GM18499 (cell line): Measurements from ENCODE around the gene MTHFD1L.

Experiments used
- ATAC-seq: cut with Tn5 transposase; IDR thresholded peaks from one replicate; pipeline ENCODE4 v1.9.1; 2021; ENCODE audit warnings: moderate number of reproducible peaks; ENCODE audit not compliant: insufficient read depth, unreplicated experiment

MTHFD1L gene

DNA sequence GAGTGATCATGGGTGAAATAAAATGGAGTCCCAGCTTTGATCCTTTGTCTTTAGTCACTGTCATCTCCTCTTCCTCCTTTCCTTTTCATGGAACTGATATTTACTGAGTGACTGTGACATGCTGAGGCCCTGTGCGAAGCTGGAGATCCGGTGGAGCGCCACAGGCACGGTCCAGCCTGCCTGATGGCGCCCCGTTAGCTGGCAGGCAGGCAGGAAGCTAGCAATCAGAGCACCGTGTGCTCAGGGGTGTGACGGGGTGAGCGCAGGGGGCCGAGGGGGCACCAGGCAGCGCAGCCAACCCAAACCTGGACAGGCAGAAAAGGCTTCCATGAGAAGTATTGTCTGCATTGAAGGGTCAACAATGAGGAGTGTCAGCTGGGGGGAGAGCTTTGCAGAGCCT is 274.0 kb downstream of the MTHFD1L start:
- ATAC-seq: no peak

DNA sequence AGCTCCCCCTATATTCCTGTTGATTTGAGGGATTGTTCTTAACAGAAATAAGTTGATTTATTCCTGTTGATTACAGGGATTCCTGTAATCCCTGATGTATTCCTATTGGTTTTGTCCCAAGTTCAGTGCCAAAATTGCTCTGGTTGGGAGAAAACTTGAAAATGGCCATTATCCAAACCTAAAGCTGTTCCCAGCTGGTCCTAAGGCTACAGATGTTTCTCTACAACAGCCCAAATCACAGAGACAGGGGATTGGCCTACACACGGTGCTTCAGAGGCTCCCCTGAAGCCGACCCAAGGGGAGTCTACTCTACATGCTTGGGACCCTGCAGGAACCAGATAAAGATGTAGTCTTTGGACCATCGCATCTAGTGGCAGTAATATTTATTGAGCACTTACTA is 275.3 kb downstream of the MTHFD1L start:
- ATAC-seq: no peak

DNA sequence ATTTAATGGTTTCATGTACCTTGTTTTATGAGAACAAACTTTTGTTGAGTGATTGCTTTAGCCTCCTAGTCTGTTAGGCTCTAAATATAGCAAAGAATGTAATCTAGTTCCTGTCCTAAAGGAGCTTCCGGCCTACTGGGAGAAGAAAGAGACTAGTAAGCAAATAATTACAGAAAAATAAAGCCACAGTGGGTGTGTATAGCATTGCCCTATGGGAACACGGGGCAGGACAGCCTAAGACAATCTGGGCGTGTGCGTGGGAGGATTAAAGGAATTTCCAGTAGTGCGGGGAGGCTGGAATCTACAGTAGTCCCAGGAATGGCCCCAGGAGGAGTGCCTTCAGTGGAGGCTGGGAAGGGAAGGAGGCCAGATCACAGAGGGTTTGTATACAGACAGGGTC is 276.2 kb downstream of the MTHFD1L start:
- ATAC-seq: no peak

DNA sequence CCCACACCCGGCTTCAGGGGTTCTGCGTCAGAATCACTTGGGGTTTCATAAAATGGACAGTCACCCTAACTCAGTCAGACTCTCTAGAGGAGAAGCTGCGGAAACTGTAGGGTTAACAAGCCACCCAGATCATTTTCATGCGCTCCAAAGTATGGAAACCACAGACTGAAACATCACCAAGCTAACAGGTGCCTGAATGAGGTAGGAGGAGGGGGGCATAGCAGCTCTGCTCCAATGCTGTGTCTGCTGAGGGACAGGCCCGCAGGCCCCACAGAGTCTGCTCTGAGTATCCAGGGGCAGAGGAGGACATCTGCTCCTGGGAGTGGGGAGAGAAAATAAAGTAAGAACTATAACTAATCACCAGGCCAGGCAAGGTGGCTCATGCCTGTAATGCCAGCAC is 277.2 kb downstream of the MTHFD1L start:
- ATAC-seq: no peak

DNA sequence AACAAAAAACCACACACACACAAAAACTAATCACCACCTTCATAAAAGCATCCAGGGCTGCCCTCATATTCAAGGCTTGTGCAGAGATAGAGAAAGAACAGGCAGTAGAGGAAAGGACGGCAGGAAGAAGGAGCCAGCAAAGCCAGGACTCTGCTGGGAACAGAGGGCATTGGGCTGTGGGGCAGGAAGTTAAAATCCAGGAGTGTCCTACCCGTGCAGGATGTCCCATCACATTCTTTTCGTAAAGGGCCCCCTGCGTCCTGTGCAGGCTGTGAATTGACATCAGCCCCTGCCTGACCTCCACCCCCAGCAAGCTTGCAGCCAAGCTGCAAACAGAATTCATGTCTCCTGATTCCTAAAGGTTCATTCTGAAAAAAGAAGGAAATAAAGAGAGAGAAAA is 277.8 kb downstream of the MTHFD1L start:
- ATAC-seq: no peak

DNA sequence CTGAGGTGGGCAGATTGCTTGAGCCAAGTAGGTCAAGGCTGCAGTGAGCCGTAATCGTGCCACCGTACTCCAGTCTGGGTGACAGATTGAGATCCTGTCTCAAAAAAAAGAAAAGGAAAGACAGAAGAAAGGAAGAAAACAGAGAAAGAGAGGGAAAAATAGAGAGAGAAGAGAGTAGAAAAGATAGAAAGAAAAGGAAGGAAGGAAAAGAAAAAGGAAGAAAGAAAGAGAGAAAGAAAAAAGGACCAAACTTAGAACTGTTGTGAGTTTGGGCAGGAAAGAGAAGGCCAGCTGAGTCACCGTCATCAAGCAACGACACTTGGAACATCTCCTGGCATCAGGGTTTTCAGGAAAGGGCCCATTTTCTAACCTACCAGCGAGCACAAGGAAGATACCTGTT is 278.3 kb downstream of the MTHFD1L start:
- ATAC-seq: no peak

DNA sequence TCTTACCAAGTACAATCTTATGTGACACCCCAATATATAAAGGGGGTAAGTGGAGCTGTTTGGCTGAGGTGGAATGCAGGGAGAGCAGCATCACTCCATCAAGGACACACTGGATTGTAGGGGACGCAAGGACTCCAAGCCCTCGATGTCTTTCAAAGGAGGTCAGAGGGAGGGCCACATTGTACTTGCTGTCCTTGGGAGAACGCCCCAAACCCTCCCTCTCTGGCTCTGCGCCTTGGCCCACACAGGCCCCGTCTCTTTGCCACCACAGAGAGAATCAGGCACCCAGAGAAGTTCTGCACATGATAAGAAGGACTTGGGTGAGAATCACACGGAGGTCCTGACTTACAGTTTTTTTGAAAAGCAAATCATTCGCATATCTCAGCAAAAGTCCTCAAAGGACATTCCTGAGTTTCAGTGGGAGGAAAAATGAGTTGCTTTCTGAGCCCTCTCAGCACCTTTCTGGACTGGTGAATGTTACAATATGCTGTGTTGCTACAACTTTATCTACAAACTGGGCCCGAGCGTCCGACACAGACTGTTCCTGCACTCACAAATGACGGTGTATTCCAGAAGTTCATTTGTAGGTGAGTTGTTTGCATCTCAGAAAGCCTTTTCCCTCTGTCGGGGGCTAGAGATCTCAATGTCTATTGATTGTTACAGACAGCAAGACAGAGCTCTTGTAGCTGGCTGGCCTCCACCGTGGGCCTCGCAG is 281.8 kb downstream of the MTHFD1L start:
- ATAC-seq: no peak

DNA sequence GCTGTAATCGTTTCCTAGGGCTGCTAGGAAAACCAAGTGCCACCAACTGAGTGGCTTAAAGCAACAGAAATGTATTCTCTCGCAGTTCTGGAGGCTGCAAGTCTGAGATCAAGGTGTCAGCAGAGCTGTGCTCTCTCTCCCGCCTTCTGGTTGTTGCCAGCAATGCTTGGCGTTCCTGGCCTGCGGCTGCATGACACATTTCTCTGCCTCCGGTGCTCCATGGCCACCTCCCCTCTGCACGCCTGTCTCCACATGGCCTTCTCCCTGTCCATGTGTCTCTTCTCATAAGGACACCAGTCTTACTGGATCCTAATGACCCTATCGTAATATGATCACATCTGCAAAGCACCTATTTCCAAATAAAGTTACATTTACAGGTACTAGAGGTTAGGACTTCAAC is 282.6 kb downstream of the MTHFD1L start:
- ATAC-seq: no peak

DNA sequence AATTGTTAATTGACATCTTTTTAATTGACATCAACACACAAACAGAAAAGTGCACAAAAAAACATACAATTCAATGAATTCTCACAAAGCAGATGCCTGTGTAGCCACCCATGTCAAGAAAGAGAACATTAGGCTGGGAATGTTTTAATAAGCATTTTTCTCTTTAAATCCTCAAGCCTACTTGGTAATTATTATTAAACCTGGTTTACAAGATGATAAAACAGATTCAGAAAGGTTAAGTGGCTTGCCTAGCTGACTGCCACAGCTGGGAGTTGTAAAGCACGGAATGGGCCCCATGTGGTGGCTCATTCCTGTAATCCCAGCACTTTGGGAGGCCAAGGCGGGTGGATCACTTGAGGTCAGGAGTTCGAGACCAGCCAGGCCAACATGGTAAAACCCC is 284.3 kb downstream of the MTHFD1L start:
- no peak for ATAC-seq
